ENCODE results near the gene KRT74.

KRT74 gene

GRCh38 chr12:52573743-52574142 is at the start of gene KRT74:
Gene KRT74 (minus strand): TSS chr12:52573843. CDS start chr12:52573777, 66 bp downstream.
- no peak for DNase-seq

- DNase-seq: no peak
Measured at GRCh38 chr12:52622349-52622748, 48.7 kb upstream of the KRT74 start.

- DNase-seq: no peak
Measured at GRCh38 chr12:52618866-52619265, 45.2 kb upstream of the KRT74 start.

GRCh38 chr12:52618216-52618615 is 44.6 kb upstream of the KRT74 start, which contains the start of gene KRT73:
Gene KRT73 (minus strand): TSS chr12:52618559. CDS start chr12:52618524, 35 bp downstream.
- DNase-seq: no peak

- DNase-seq: no peak
Measured at GRCh38 chr12:52617403-52617785, 43.8 kb upstream of the KRT74 start.

GRCh38 chr12:52616680-52617402 is 43.2 kb upstream of the KRT74 start:
- no peak for DNase-seq

GRCh38 chr12:52615912-52616311 is 42.3 kb upstream of the KRT74 start:
- DNase-seq: no peak

- no peak for DNase-seq
Measured at GRCh38 chr12:52615208-52615868, 41.7 kb upstream of the KRT74 start.

- no peak for DNase-seq
Measured at GRCh38 chr12:52614381-52615207, 41.0 kb upstream of the KRT74 start.

GRCh38 chr12:52613384-52614030 is 39.9 kb upstream of the KRT74 start:
- DNase-seq: no peak

- no peak for DNase-seq
Measured at GRCh38 chr12:52612431-52613383, 39.1 kb upstream of the KRT74 start.

- DNase-seq: no peak
Measured at GRCh38 chr12:52611080-52611468, 37.4 kb upstream of the KRT74 start.

- DNase-seq: no peak
Measured at GRCh38 chr12:52608826-52609630, 35.4 kb upstream of the KRT74 start.

GRCh38 chr12:52608161-52608560 is 34.5 kb upstream of the KRT74 start:
- no peak for DNase-seq

GRCh38 chr12:52607314-52607713 is 33.7 kb upstream of the KRT74 start:
- no peak for DNase-seq

GRCh38 chr12:52606581-52607218 is 33.1 kb upstream of the KRT74 start:
- no peak for DNase-seq

- no peak for DNase-seq
Measured at GRCh38 chr12:52606096-52606495, 32.5 kb upstream of the KRT74 start.

GRCh38 chr12:52605542-52605941 is 31.9 kb upstream of the KRT74 start:
- DNase-seq: no peak

GRCh38 chr12:52604859-52605258 is 31.2 kb upstream of the KRT74 start:
- DNase-seq: no peak

- DNase-seq: no peak
Measured at GRCh38 chr12:52603314-52603713, 29.7 kb upstream of the KRT74 start.

- no peak for DNase-seq
Measured at GRCh38 chr12:52602552-52602951, 28.9 kb upstream of the KRT74 start.

Measured in activated CD4-positive, alpha-beta T cell treated with anti-CD3 and anti-CD28 coated beads, Interleukin-2, Interleukin-6, amounts not matched to agents 100 ng/mL and 50 ng/mL, durations not matched to agents 16 hours and 8 hours (primary cell).